HepG2 (cell line): ENCODE measurements around the gene MBOAT7. TPM values are rescaled to one million over a fixed set of nuclear protein-coding genes. Genes with fewer than 3 reads are reported as not detected.

Experiments used
- ARNTL ChIP-seq: sonication (generic); formaldehyde crosslinking; IDR thresholded peaks from 2 replicates; pipeline ENCODE4 v1.4.0; 2020; ENCODE audit warnings: mild to moderate bottlenecking, missing genetic modification reagents
- ATF1 ChIP-seq: IDR thresholded peaks from 2 replicates; pipeline ENCODE4 v1.6.1; 2016; ENCODE audit warnings: mild to moderate bottlenecking, control low read depth
- FLYWCH1 ChIP-seq: sonication (generic); formaldehyde crosslinking; IDR thresholded peaks from 2 replicates; pipeline ENCODE4 v1.8.1; 2023; ENCODE audit warnings: mild to moderate bottlenecking, missing genetic modification reagents
- FOXK1 ChIP-seq: sonication (generic); formaldehyde crosslinking; IDR thresholded peaks from 2 replicates; pipeline ENCODE4 v1.4.0; 2020; ENCODE audit warnings: low read depth, missing genetic modification reagents, borderline replicate concordance
- FOXP1 ChIP-seq, 2 experiments: fragments of 450-650 bp in 1 of 2; IDR thresholded peaks; 2 replicates each; pipeline ENCODE4 v1.6.1; 2017 to 2018; ENCODE audit warnings: antibody characterized with exemption in 1 of 2
- KLF16 ChIP-seq, 2 experiments: sonication (generic) in 1 of 2; formaldehyde crosslinking in 1 of 2; IDR thresholded peaks; 2 replicates each; pipeline versions ENCODE4 v1.6.1 to v1.8.0; 2016 to 2023; ENCODE audit warnings: missing genetic modification reagents in 2 of 2, missing compliant biosample characterization in 1 of 2
- MXD3 ChIP-seq: IDR thresholded peaks from 2 replicates; pipeline ENCODE4 v1.6.1; 2016; ENCODE audit warnings: mild to moderate bottlenecking, missing biosample characterization, missing genetic modification reagents
- MYC ChIP-seq: sonication (generic); formaldehyde crosslinking; IDR thresholded peaks from 2 replicates; pipeline ENCODE4 v1.9.0; 2021; ENCODE audit warnings: missing genetic modification reagents, borderline replicate concordance
- PHF8 ChIP-seq: sonication (generic); formaldehyde crosslinking; IDR thresholded peaks from 2 replicates; pipeline ENCODE4 v1.5.0; 2020; ENCODE audit warnings: missing genetic modification reagents
- POGZ ChIP-seq: sonication (generic); formaldehyde crosslinking; IDR thresholded peaks from 2 replicates; pipeline ENCODE4 v1.4.0; 2020; ENCODE audit warnings: mild to moderate bottlenecking, missing genetic modification reagents
- RFX5 ChIP-seq: IDR thresholded peaks from 2 replicates; pipeline ENCODE4 v1.6.1; 2011; ENCODE audit warnings: low read depth, low read length, improper control_type of control experiment
- SAP130 ChIP-seq: IDR thresholded peaks from 2 replicates; pipeline ENCODE4 v1.6.1; 2016; ENCODE audit warnings: low read depth
- SMAD9 ChIP-seq: sonication (generic); formaldehyde crosslinking; IDR thresholded peaks from 2 replicates; pipeline ENCODE4 v1.5.1; 2020; ENCODE audit warnings: mild to moderate bottlenecking, missing genetic modification reagents
- TEAD3 ChIP-seq: optimal IDR thresholded peaks from 2 replicates; pipeline ENCODE3; 2016; ENCODE audit warnings: borderline replicate concordance
- THAP7 ChIP-seq: sonication (generic); formaldehyde crosslinking; IDR thresholded peaks from 2 replicates; pipeline ENCODE4 v1.8.1; 2023; ENCODE audit warnings: mild to moderate bottlenecking, missing genetic modification reagents
- ZGPAT ChIP-seq: IDR thresholded peaks from 2 replicates; pipeline ENCODE4 v1.6.1; 2016; ENCODE audit warnings: mild to moderate bottlenecking
- ZNF205 ChIP-seq: IDR thresholded peaks from 2 replicates; pipeline ENCODE4 v1.6.1; 2018; ENCODE audit warnings: missing biosample characterization, missing genetic modification reagents
- ZNF354B ChIP-seq: sonication (generic); formaldehyde crosslinking; IDR thresholded peaks from 2 replicates; pipeline ENCODE4 v1.8.0; 2022; ENCODE audit warnings: mild to moderate bottlenecking, missing genetic modification reagents
- ZNF609 ChIP-seq: sonication (generic); formaldehyde crosslinking; IDR thresholded peaks from 2 replicates; pipeline ENCODE4 v1.4.0; 2020; ENCODE audit warnings: mild to moderate bottlenecking, missing genetic modification reagents, borderline replicate concordance
- ZNF652 ChIP-seq: IDR thresholded peaks from 2 replicates; pipeline ENCODE4 v1.6.1; 2016; ENCODE audit warnings: low read depth, borderline replicate concordance
- ZNF674 ChIP-seq: sonication (generic); formaldehyde crosslinking; IDR thresholded peaks from 2 replicates; pipeline ENCODE4 v1.5.0; 2020; ENCODE audit warnings: low read depth, mild to moderate bottlenecking, missing genetic modification reagents
- ZSCAN21 ChIP-seq: sonication (generic); formaldehyde crosslinking; IDR thresholded peaks from 2 replicates; pipeline ENCODE4 v1.8.0; 2022; ENCODE audit warnings: mild to moderate bottlenecking, missing genetic modification reagents, moderate library complexity, borderline replicate concordance
- polyA plus RNA-seq, 8 experiments: library from polyadenylated mRNA; depleted of rRNA in 3 of 8; stranded (reverse) in 7 of 8; unstranded in 1 of 8; fragments of >200 nt; fragmentation: Illumina TruSeq in 4 of 8; extraction: Trizol in 4 of 8; gene quantifications; 2 replicates each; pipeline versions ENCODE4 v1.2.1 to v1.2.3, GENCODE V29; 2011 to 2016; ENCODE audit warnings: low read depth in 4 of 8, missing spikeins in 1 of 8, mixed read lengths in 1 of 8; ENCODE audit not compliant: insufficient read depth in 1 of 8
- total RNA-seq, 5 experiments: library from RNA; depleted of rRNA; stranded (reverse); fragments of >200 nt; fragmentation: Illumina TruSeq; extraction: Trizol; gene quantifications; 2 replicates each; pipeline ENCODE4 v1.2.3, GENCODE V29; 2016; ENCODE audit warnings: low read depth in 1 of 5

Gene MBOAT7
- total and polyA plus RNA-seq, 2 of the 13 experiments (the other 11 are each of a cell fraction or from before 2014, with no cell fraction given) = 22.2 to 25.5 TPM

GRCh38 chr19:54189735-54190502, 539 bp upstream of the MBOAT7 start (continued):
- TF ChIP-seq MYC (peak; percentile 96), ZNF674 (CRISPR knock-in tag) (no peak), KLF16 (CRISPR knock-in tag; IDR thresholded peaks at IDR 0.05) (peak in 1 of 2 experiments; percentile 67; a peak in 1 of 4 replicates), POGZ (CRISPR knock-in tag) (no peak; the same call in 1 of the 2 replicates), SMAD9 (CRISPR knock-in tag) (no peak), FOXK1 (peak; percentile 26; the same call in 1 of the 2 replicates), PHF8 (CRISPR knock-in tag) (0 out of 2 replicates have a peak, but pooled peaks have one; percentile 38), RFX5 (peak; percentile 89), FOXP1 (IDR thresholded peaks at IDR 0.05) (peak; percentile 86), FOXP1 (CRISPR knock-in tag; IDR thresholded peaks at IDR 0.05) (peak; percentile 64), ZNF609 (CRISPR knock-in tag) (0 out of 2 replicates have a peak, but pooled peaks have one; percentile 44), TEAD3 (CRISPR knock-in tag) (peak; percentile 5), ZNF652 (CRISPR knock-in tag) (no peak), THAP7 (CRISPR knock-in tag) (no peak), SAP130 (CRISPR knock-in tag) (peak; percentile 56), ZNF205 (CRISPR knock-in tag) (peak; percentile 97), ZSCAN21 (CRISPR knock-in tag) (no peak), ARNTL (CRISPR knock-in tag) (0 out of 2 replicates have a peak, but pooled peaks have one; percentile 36), ATF1 (CRISPR knock-in tag) (peak; percentile 67), ZGPAT (CRISPR knock-in tag) (peak; percentile 63), ZNF354B (CRISPR knock-in tag) (no peak), MXD3 (CRISPR knock-in tag) (peak; percentile 35; the same call in 1 of the 2 replicates), FLYWCH1 (CRISPR knock-in tag) (no peak)
